Dermis blood vessel endothelial cell (primary cell): ENCODE results near the gene TAF6L. TPM values are rescaled to one million over a fixed set of nuclear protein-coding genes. Genes with fewer than 3 reads are reported as not detected.
"Not testable (repeated sequence)": the region's sequence is repeated elsewhere in the genome, so short reads cannot be mapped to it uniquely, and the experiment has no call there.

ENCODE experiments used
- DNase-seq: peaks from one replicate; pipeline ENCODE4 v3.0.0; 2010
- total RNA-seq: library from RNA; depleted of rRNA; stranded (reverse); fragments of >200 nt; gene quantifications from 2 replicates; pipeline ENCODE4 v1.2.3, GENCODE V29; 2014

The TAF6L gene
- total RNA-seq, 1 donor from 2014 or later: 40.2 TPM

GRCh38 chr11:62757846-62758788 lies 13.1 kb upstream of the TAF6L start:
- DNase-seq: no peak

- DNase-seq: not testable (repeated sequence)
Observed at GRCh38 chr11:62760867-62761227, 10.3 kb upstream of the TAF6L start.

- no peak for DNase-seq
Observed at GRCh38 chr11:62770778-62771143, 435 bp upstream of the TAF6L start.

- DNase-seq: peak; percentile 42
Observed at GRCh38 chr11:62774407-62774806, 3.2 kb downstream of the TAF6L start.

GRCh38 chr11:62775646-62776045 lies 4.5 kb downstream of the TAF6L start:
- no peak for DNase-seq

GRCh38 chr11:62777389-62777788 lies 6.2 kb downstream of the TAF6L start:
- DNase-seq: no peak

- DNase-seq: no peak
Observed at GRCh38 chr11:62778441-62778840, 7.2 kb downstream of the TAF6L start.

GRCh38 chr11:62782753-62783152 lies 11.6 kb downstream of the TAF6L start:
- no peak for DNase-seq

- peak; percentile 90 for DNase-seq
Observed at GRCh38 chr11:62786318-62787004, 15.3 kb downstream of the TAF6L start.

- peak; percentile 99 for DNase-seq
Observed at GRCh38 chr11:62787005-62787759, 16.0 kb downstream of the TAF6L start, which contains the start of gene TMEM179B. TMEM179B (plus strand) TSS chr11:62787402; CDS start chr11:62787432, 30 bp downstream.

- DNase-seq: no peak
Observed at GRCh38 chr11:62788991-62789390, 17.8 kb downstream of the TAF6L start.

- DNase-seq: no peak
Observed at GRCh38 chr11:62789576-62789975, 18.4 kb downstream of the TAF6L start.

GRCh38 chr11:62791501-62792201 lies 20.5 kb downstream of the TAF6L start, which contains the start of gene TMEM223:
TMEM223 (minus strand) TSS chr11:62792006; CDS start chr11:62791994, 12 bp downstream.
- DNase-seq: peak; percentile 83

- DNase-seq: no peak
Observed at GRCh38 chr11:62792202-62792575, 21.0 kb downstream of the TAF6L start.

- DNase-seq: no peak
Observed at GRCh38 chr11:62794201-62794775, 23.1 kb downstream of the TAF6L start.

- DNase-seq: no peak
Observed at GRCh38 chr11:62796281-62796680, 25.1 kb downstream of the TAF6L start.

GRCh38 chr11:62799486-62799885 lies 28.3 kb downstream of the TAF6L start:
- DNase-seq: no peak

GRCh38 chr11:62801071-62801470 lies 29.9 kb downstream of the TAF6L start:
- no peak for DNase-seq

- DNase-seq: peak; percentile 74
Observed at GRCh38 chr11:62804310-62805075, 33.3 kb downstream of the TAF6L start.

- peak; percentile 97 for DNase-seq
Observed at GRCh38 chr11:62805076-62805892, 34.1 kb downstream of the TAF6L start, which contains the start of gene NXF1. NXF1 (minus strand) TSS chr11:62805440; CDS start chr11:62805356, 84 bp downstream.
